CD4-positive, CD25-positive, alpha-beta regulatory T cell (primary cell): Measurements from ENCODE around the gene ARID4A. TPM values are rescaled to one million over a fixed set of nuclear protein-coding genes. Genes with fewer than 3 reads are reported as not detected.

Source experiments
- ATAC-seq, 2 donors: fragments of 150-1000 bp; cut with Tn5 transposase; one replicate each; pipeline ENCODE4 v1.10.0; 2021; ENCODE audit warnings: low read depth in 2 of 2, moderate number of reproducible peaks in 2 of 2, moderate library complexity in 1 of 2
- DNase-seq, 3 donors: peaks; one replicate each; pipeline versions ENCODE4 v3.0.0 to v3.0.0-alpha.2; 2012 to 2022; ENCODE audit warnings: mixed read lengths in 1 of 3
- H3K27ac ChIP-seq: one replicate; pipeline ENCODE4 v1.7.0; 2013; ENCODE audit warnings: mild to moderate bottlenecking, low read length; ENCODE audit not compliant: insufficient read depth, poor library complexity, severe bottlenecking
- H3K27me3 ChIP-seq: one replicate; pipeline ENCODE4 v1.7.0; 2013; ENCODE audit warnings: low read length; ENCODE audit not compliant: control insufficient read depth, insufficient read depth
- H3K36me3 ChIP-seq: one replicate; pipeline ENCODE4 v1.7.0; 2013; ENCODE audit warnings: mild to moderate bottlenecking, low read length, moderate library complexity; ENCODE audit not compliant: control insufficient read depth, insufficient read depth
- H3K4me1 ChIP-seq: 2 replicates; pipeline ENCODE4 v1.7.0; 2013; ENCODE audit warnings: mild to moderate bottlenecking, low read length; ENCODE audit not compliant: insufficient read depth, control insufficient read depth, poor library complexity, severe bottlenecking
- H3K4me3 ChIP-seq: one replicate; pipeline ENCODE4 v1.7.0; 2013; ENCODE audit warnings: low read depth, mild to moderate bottlenecking, low read length, moderate library complexity
- H3K9me3 ChIP-seq, 2 experiments: 1 replicate in 1 of 2; 2 replicates in 1 of 2; pipeline ENCODE4 v1.7.0; 2013; ENCODE audit warnings: low read length in 2 of 2, mild to moderate bottlenecking in 1 of 2, moderate library complexity in 1 of 2; ENCODE audit not compliant: control insufficient read depth in 2 of 2
- H3K27ac Mint-ChIP-seq, 3 donors: one replicate each; pipeline ENCODE4 v1.8.0; 2020 to 2022; ENCODE audit warnings: mild to moderate bottlenecking in 3 of 3, mixed read lengths in 3 of 3, moderate library complexity in 2 of 3
- H3K27me3 Mint-ChIP-seq: one replicate; pipeline ENCODE4 v1.8.0; 2022; ENCODE audit warnings: mild to moderate bottlenecking, mixed read lengths
- H3K36me3 Mint-ChIP-seq: one replicate; pipeline ENCODE4 v1.8.0; 2020; ENCODE audit warnings: mixed read lengths
- H3K4me1 Mint-ChIP-seq, 4 donors: one replicate each; pipeline ENCODE4 v1.8.0; 2020 to 2022; ENCODE audit warnings: mixed read lengths in 4 of 4, mild to moderate bottlenecking in 1 of 4
- H3K4me3 Mint-ChIP-seq, 4 donors: one replicate each; pipeline ENCODE4 v1.8.0; 2020 to 2022; ENCODE audit warnings: mild to moderate bottlenecking in 4 of 4, mixed read lengths in 4 of 4, moderate library complexity in 3 of 4
- H3K9me3 Mint-ChIP-seq, 7 donors: one replicate each; pipeline ENCODE4 v1.8.0; 2020 to 2022; ENCODE audit warnings: mixed read lengths in 7 of 7, mild to moderate bottlenecking in 3 of 7, moderate library complexity in 2 of 7
- polyA plus RNA-seq, 4 donors: library from polyadenylated mRNA; unstranded; fragments of 300-500 nt; fragmentation: Illumina TruSeq; gene quantifications; one replicate each; pipeline ENCODE4 v1.2.3, GENCODE V29; 2021
- total RNA-seq: library from RNA; stranded (reverse); gene quantifications from one replicate; pipeline ENCODE4 v1.2.3, GENCODE V29; 2022

The ARID4A gene
- total and polyA plus RNA-seq, 5 donors from 2014 or later, result 23.3 to 102 (median 26.1) TPM

- Mint-ChIP-seq H3K27me3 (no peaks in the 10 kb centered on the region), H3K36me3 (peaks cover 51% of the 10 kb centered on the region), H3K4me3 (no peak overlapping the region), H3K9me3 (no peaks in the 10 kb centered on the region), H3K4me1 (peaks cover 0 to 4% (median 0%) of the 10 kb centered on the region in 4 donors), H3K27ac (peak overlapping the region in 1 of 3 donors; percentile 61)
- H3K36me3 ChIP-seq, result peaks cover 81% of the 10 kb centered on the region
- no peak overlapping the region for H3K4me3 ChIP-seq
- DNase-seq (no peak), ATAC-seq (no peak)
- no peak overlapping the region for H3K27ac ChIP-seq
- no peaks in the 10 kb centered on the region for H3K27me3 ChIP-seq
- H3K4me1 ChIP-seq, result peaks cover 3% of the 10 kb centered on the region
- no peaks in the 10 kb centered on the region for H3K9me3 ChIP-seq
These were observed 66.0 kb downstream of the ARID4A start for GRCh38 chr14:58364316-58364715.

- no peaks in the 10 kb centered on the region for H3K27me3 Mint-ChIP-seq
- H3K27ac ChIP-seq, result no peak overlapping the region
- H3K9me3 Mint-ChIP-seq, result no peaks in the 10 kb centered on the region
- H3K4me3 ChIP-seq, result no peak overlapping the region
- peaks cover 3% of the 10 kb centered on the region for H3K4me1 ChIP-seq
- peaks cover 0 to 5% (median 2%) of the 10 kb centered on the region in 4 donors for H3K4me1 Mint-ChIP-seq
- H3K27me3 ChIP-seq, result no peaks in the 10 kb centered on the region
- H3K4me3 Mint-ChIP-seq, result no peak overlapping the region
- ATAC-seq, result no peak
- H3K9me3 ChIP-seq, result no peaks in the 10 kb centered on the region
- peaks cover 82% of the 10 kb centered on the region for H3K36me3 ChIP-seq
- no peak for DNase-seq
- peaks cover 56% of the 10 kb centered on the region for H3K36me3 Mint-ChIP-seq
- H3K27ac Mint-ChIP-seq, result peak overlapping the region in 2 of 3 donors; percentile 32 to 40
These were observed 68.9 kb downstream of the ARID4A start for GRCh38 chr14:58367296-58367695.

GRCh38 chr14:58368956-58369355, 70.6 kb downstream of the ARID4A start:
- H3K9me3 Mint-ChIP-seq, result no peaks in the 10 kb centered on the region
- Histone ChIP-seq H3K27ac (no peak overlapping the region), H3K4me3 (no peak overlapping the region), H3K27me3 (no peaks in the 10 kb centered on the region), H3K9me3 (no peaks in the 10 kb centered on the region), H3K36me3 (peaks cover 87% of the 10 kb centered on the region), H3K4me1 (no peaks in the 10 kb centered on the region)
- H3K4me1 Mint-ChIP-seq, result peaks cover 0 to 5% (median 2%) of the 10 kb centered on the region in 4 donors
- no peak overlapping the region for H3K4me3 Mint-ChIP-seq
- no peaks in the 10 kb centered on the region for H3K27me3 Mint-ChIP-seq
- H3K36me3 Mint-ChIP-seq, result peaks cover 58% of the 10 kb centered on the region
- peak overlapping the region in 1 of 3 donors; percentile 51 for H3K27ac Mint-ChIP-seq
- ATAC-seq (no peak), DNase-seq (no peak)

GRCh38 chr14:58376791-58377190, 78.4 kb downstream of the ARID4A start:
- Histone ChIP-seq H3K27me3 (no peaks in the 10 kb centered on the region), H3K9me3 (no peaks in the 10 kb centered on the region), H3K4me1 (no peaks in the 10 kb centered on the region), H3K27ac (no peak overlapping the region), H3K4me3 (no peak overlapping the region), H3K36me3 (peaks cover 48% of the 10 kb centered on the region)
- no peak overlapping the region for H3K4me3 Mint-ChIP-seq
- H3K9me3 Mint-ChIP-seq, result no peaks in the 10 kb centered on the region
- no peak for ATAC-seq
- H3K36me3 Mint-ChIP-seq, result peaks cover 47% of the 10 kb centered on the region
- H3K27me3 Mint-ChIP-seq, result no peaks in the 10 kb centered on the region
- H3K27ac Mint-ChIP-seq, result no peak overlapping the region
- no peak for DNase-seq
- peaks cover 0 to 9% (median 0%) of the 10 kb centered on the region in 4 donors for H3K4me1 Mint-ChIP-seq

GRCh38 chr14:58390830-58391229, 92.5 kb downstream of the ARID4A start:
- no peak overlapping the region for H3K27ac ChIP-seq
- peaks cover 8% of the 10 kb centered on the region for H3K4me1 ChIP-seq
- H3K4me3 ChIP-seq, result no peak overlapping the region
- DNase-seq (no peak), ATAC-seq (no peak)
- Mint-ChIP-seq H3K27ac (no peak overlapping the region), H3K27me3 (peaks cover 5% of the 10 kb centered on the region), H3K9me3 (peaks cover 0 to 4% (median 0%) of the 10 kb centered on the region in 7 donors), H3K4me3 (no peak overlapping the region), H3K36me3 (no peaks in the 10 kb centered on the region), H3K4me1 (peaks cover 0 to 5% (median 3%) of the 10 kb centered on the region in 4 donors)
- H3K9me3 ChIP-seq, result no peaks in the 10 kb centered on the region
- no peaks in the 10 kb centered on the region for H3K36me3 ChIP-seq
- no peaks in the 10 kb centered on the region for H3K27me3 ChIP-seq

GRCh38 chr14:58395562-58395811, 97.1 kb downstream of the ARID4A start:
- H3K27ac ChIP-seq, result peak overlapping the region; percentile 68
- Mint-ChIP-seq H3K9me3 (peaks cover 0 to 1% (median 0%) of the 10 kb centered on the region in 7 donors), H3K27me3 (peaks cover 5% of the 10 kb centered on the region), H3K4me3 (peak overlapping the region; percentile 77 to 89 (median 84)), H3K4me1 (peaks cover 9 to 15% (median 11%) of the 10 kb centered on the region in 4 donors), H3K36me3 (no peaks in the 10 kb centered on the region), H3K27ac (peak overlapping the region in 2 of 3 donors; percentile 93 to 94)
- H3K4me1 ChIP-seq, result peaks cover 16% of the 10 kb centered on the region
- H3K4me3 ChIP-seq, result peak overlapping the region; percentile 79
- DNase-seq, result no peak
- no peaks in the 10 kb centered on the region for H3K9me3 ChIP-seq
- no peaks in the 10 kb centered on the region for H3K27me3 ChIP-seq
- ATAC-seq, result no peak
- no peaks in the 10 kb centered on the region for H3K36me3 ChIP-seq

GRCh38 chr14:58395812-58396788, 97.7 kb downstream of the ARID4A start, which contains the start of gene TOMM20L:
TOMM20L (plus strand) TSS chr14:58395930; CDS start chr14:58395958, 28 bp downstream.
- Mint-ChIP-seq H3K4me1 (peaks cover 9 to 15% (median 11%) of the 10 kb centered on the region in 4 donors), H3K27me3 (peaks cover 5% of the 10 kb centered on the region), H3K4me3 (peak within 1 kb of the TSS; percentile 77 to 89 (median 86)), H3K27ac (peak within 1 kb of the TSS; percentile 95 to 98 (median 97)), H3K9me3 (peaks cover 0 to 1% (median 0%) of the 10 kb centered on the region in 7 donors), H3K36me3 (no peaks in the 10 kb centered on the region)
- peak within 1 kb of the TSS; percentile 68 for H3K27ac ChIP-seq
- peak; percentile 61 to 80 (median 73) for DNase-seq
- H3K27me3 ChIP-seq, result no peaks in the 10 kb centered on the region
- no peaks in the 10 kb centered on the region for H3K9me3 ChIP-seq
- peak within 1 kb of the TSS; percentile 79 for H3K4me3 ChIP-seq
- H3K4me1 ChIP-seq, result peaks cover 16% of the 10 kb centered on the region
- peak; percentile 82 to 83 for ATAC-seq
- no peaks in the 10 kb centered on the region for H3K36me3 ChIP-seq
